Fibroblast of lung (primary cell): ENCODE measurements around the gene EGF.

Experiments
- CTCF ChIP-seq, 2 donors: IDR thresholded peaks in 1 of 2; conservative IDR thresholded peaks in 1 of 2; 1 replicate in 1 of 2; 2 replicates in 1 of 2; pipeline ENCODE4 v1.5.1; 2011 to 2012; ENCODE audit warnings: low read length in 2 of 2, control low read depth in 1 of 2, inconsistent platforms in 1 of 2, low read depth in 1 of 2, mild to moderate bottlenecking in 1 of 2
- EZH2 ChIP-seq: IDR thresholded peaks from 2 replicates; pipeline ENCODE4 v1.5.1; 2012; ENCODE audit warnings: low read length, control low read depth, mild to moderate bottlenecking; ENCODE audit errors: missing control alignments

- TF ChIP-seq CTCF (conservative IDR thresholded peaks at IDR 0.05 in 1 of 2, IDR thresholded peaks at IDR 0.05 in 1 of 2; ENCODE audit: low read depth in 1 of 2, low read length in 2 of 2) (no peak), EZH2 (no peak)
Measured at GRCh38 chr4:109947457-109947856, 34.8 kb downstream of the EGF start.
